Measurements from ENCODE around the gene FLRT2.

DNA sequence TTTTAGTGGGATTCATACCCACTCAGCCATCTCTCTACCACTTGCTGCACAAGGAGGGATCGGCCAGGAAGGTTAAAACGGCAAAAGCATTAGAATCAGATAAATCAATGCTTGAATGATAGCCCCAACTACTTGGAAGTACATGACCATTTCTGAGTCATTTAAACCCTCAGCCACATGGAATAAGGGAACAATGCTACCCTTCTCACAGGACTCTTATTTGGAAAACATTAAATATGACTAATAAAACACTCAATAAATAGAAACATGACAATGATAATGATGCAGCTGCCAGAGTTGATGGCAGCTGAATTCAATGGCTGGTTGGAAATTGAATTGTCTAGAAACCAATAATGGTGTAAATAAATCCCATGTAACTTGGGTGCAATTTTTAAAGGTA lies 165.4 kb downstream of the FLRT2 start:
- TF ChIP-seq POLR2A (IDR thresholded peaks at IDR 0.05; ENCODE audit: low read length): no peak
- TF ChIP-seq, protein P1, sequence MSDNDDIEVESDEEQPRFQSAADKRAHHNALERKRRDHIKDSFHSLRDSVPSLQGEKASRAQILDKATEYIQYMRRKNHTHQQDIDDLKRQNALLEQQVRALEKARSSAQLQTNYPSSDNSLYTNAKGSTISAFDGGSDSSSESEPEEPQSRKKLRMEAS (IDR thresholded peaks at IDR 0.05): no peak
